B cell (primary cell): ENCODE data around the gene S1PR3.

Experiments
- EZH2 ChIP-seq: IDR thresholded peaks from 2 replicates; pipeline ENCODE4 v1.6.1; 2012; ENCODE audit warnings: borderline replicate concordance, low read depth, mild to moderate bottlenecking, moderate library complexity, low read length; ENCODE audit not compliant: insufficient read depth, poor library complexity, severe bottlenecking
- TF ChIP-seq, protein P1 (sequence below): fragments of 200-600 bp; IDR thresholded peaks from one replicate; pipeline ENCODE4 v1.8.0; 2022; ENCODE audit warnings: antibody characterized with exemption, mild to moderate bottlenecking

DNA sequence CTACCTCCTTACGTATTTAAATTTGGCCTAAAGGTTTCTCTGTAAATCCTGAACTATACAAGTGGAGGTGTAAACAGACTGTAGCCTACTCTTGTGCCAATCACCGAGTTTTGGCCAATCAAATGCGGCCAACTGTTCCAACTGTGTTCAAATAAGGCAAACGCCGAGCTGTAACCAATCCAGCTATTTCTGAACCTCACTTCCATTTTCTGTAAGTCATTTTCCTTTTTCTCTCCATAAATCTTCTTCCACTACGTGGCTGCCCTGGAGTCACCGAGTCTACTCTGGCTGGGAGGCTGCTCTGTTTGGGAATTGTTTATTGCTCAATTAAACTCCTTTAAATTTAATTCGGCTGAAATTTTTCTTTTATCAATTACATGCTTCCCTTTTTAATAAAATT is 58.4 kb downstream of the S1PR3 start:
- TF ChIP-seq, protein P1, sequence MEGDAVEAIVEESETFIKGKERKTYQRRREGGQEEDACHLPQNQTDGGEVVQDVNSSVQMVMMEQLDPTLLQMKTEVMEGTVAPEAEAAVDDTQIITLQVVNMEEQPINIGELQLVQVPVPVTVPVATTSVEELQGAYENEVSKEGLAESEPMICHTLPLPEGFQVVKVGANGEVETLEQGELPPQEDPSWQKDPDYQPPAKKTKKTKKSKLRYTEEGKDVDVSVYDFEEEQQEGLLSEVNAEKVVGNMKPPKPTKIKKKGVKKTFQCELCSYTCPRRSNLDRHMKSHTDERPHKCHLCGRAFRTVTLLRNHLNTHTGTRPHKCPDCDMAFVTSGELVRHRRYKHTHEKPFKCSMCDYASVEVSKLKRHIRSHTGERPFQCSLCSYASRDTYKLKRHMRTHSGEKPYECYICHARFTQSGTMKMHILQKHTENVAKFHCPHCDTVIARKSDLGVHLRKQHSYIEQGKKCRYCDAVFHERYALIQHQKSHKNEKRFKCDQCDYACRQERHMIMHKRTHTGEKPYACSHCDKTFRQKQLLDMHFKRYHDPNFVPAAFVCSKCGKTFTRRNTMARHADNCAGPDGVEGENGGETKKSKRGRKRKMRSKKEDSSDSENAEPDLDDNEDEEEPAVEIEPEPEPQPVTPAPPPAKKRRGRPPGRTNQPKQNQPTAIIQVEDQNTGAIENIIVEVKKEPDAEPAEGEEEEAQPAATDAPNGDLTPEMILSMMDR = no peak
- TF ChIP-seq EZH2 = no peak
